GM12878 (cell line): ENCODE measurements around the gene SMG9. TPM values are rescaled to one million over a fixed set of nuclear protein-coding genes. Genes with fewer than 3 reads are reported as not detected.

Source experiments
- CHD2 ChIP-seq: IDR thresholded peaks from 2 replicates; pipeline ENCODE4 v1.6.1; 2011; ENCODE audit warnings: low read depth, low read length, improper control_type of control experiment, borderline replicate concordance
- DPF2 ChIP-seq: fragments of 450-650 bp; IDR thresholded peaks from 2 replicates; pipeline ENCODE4 v1.6.1; 2017; ENCODE audit warnings: mild to moderate bottlenecking
- E2F8 ChIP-seq: fragments of 450-650 bp; IDR thresholded peaks from 2 replicates; pipeline ENCODE4 v1.6.1; 2018; ENCODE audit warnings: mild to moderate bottlenecking, low read depth, moderate library complexity; ENCODE audit not compliant: partially characterized antibody
- HSF1 ChIP-seq: fragments of 150-350 bp; IDR thresholded peaks from 2 replicates; pipeline ENCODE4 v1.6.1; 2014; ENCODE audit warnings: mild to moderate bottlenecking, low read depth, low read length
- IKZF1 ChIP-seq: fragments of 450-650 bp; conservative IDR thresholded peaks from 2 replicates; pipeline ENCODE4 v1.6.1; 2017; ENCODE audit warnings: antibody characterized with exemption, mild to moderate bottlenecking
- IKZF2 ChIP-seq, 2 experiments: fragments of 450-650 bp; IDR thresholded peaks; 2 replicates each; pipeline ENCODE4 v1.6.1; 2017; ENCODE audit warnings: mild to moderate bottlenecking in 2 of 2, moderate library complexity in 2 of 2
- IRF4 ChIP-seq: IDR thresholded peaks from 2 replicates; pipeline ENCODE4 v1.6.1; 2011; ENCODE audit warnings: low read depth, low read length
- LARP7 ChIP-seq: fragments of 450-650 bp; IDR thresholded peaks from 2 replicates; pipeline ENCODE4 v1.6.1; 2017; ENCODE audit warnings: mild to moderate bottlenecking
- MEF2A ChIP-seq: IDR thresholded peaks from 2 replicates; pipeline ENCODE4 v1.6.1; 2011; ENCODE audit warnings: low read depth, mild to moderate bottlenecking, low read length, moderate library complexity; ENCODE audit not compliant: insufficient read depth
- MXI1 ChIP-seq: fragments of 150-350 bp; IDR thresholded peaks from 2 replicates; pipeline ENCODE4 v1.6.1; 2011; ENCODE audit warnings: low read depth, mild to moderate bottlenecking, inconsistent platforms, low read length, improper control_type of control experiment
- NBN ChIP-seq: fragments of 450-650 bp; IDR thresholded peaks from 2 replicates; pipeline ENCODE4 v1.6.1; 2016
- NFYA ChIP-seq: IDR thresholded peaks from 2 replicates; pipeline ENCODE4 v1.6.1; 2011; ENCODE audit warnings: low read depth, mild to moderate bottlenecking, low read length, improper control_type of control experiment, borderline replicate concordance
- NR2F1 ChIP-seq: fragments of 450-650 bp; conservative IDR thresholded peaks from 2 replicates; pipeline ENCODE4 v1.6.1; 2017; ENCODE audit warnings: mild to moderate bottlenecking
- PML ChIP-seq: IDR thresholded peaks from 2 replicates; pipeline ENCODE4 v1.6.1; 2012; ENCODE audit warnings: low read length, inconsistent platforms
- POLR2A ChIP-seq: IDR thresholded peaks from 2 replicates; pipeline ENCODE4 v1.6.1; 2011; ENCODE audit warnings: low read depth, mild to moderate bottlenecking, low read length
- POLR2AphosphoS5 ChIP-seq: IDR thresholded peaks from 2 replicates; pipeline ENCODE4 v1.6.1; 2011; ENCODE audit warnings: mild to moderate bottlenecking, low read length, inconsistent platforms
- SIN3A ChIP-seq: IDR thresholded peaks from 2 replicates; pipeline ENCODE4 v1.6.1; 2012; ENCODE audit warnings: low read depth, low read length, improper control_type of control experiment
- SMAD5 ChIP-seq: IDR thresholded peaks from 2 replicates; pipeline ENCODE4 v1.6.1; 2016; ENCODE audit warnings: antibody characterized with exemption, low read depth
- SMARCA5 ChIP-seq: fragments of 450-650 bp; IDR thresholded peaks from 2 replicates; pipeline ENCODE4 v1.6.1; 2017; ENCODE audit warnings: mild to moderate bottlenecking
- SUPT20H ChIP-seq: IDR thresholded peaks from 2 replicates; pipeline ENCODE4 v1.6.1; 2011; ENCODE audit warnings: low read depth, mild to moderate bottlenecking, low read length, moderate library complexity, borderline replicate concordance; ENCODE audit not compliant: control insufficient read depth
- SUZ12 ChIP-seq: fragments of 200-600 bp; sonication (generic); IDR thresholded peaks from one replicate; pipeline ENCODE4 v1.6.1; 2018; ENCODE audit warnings: antibody characterized with exemption, mild to moderate bottlenecking; ENCODE audit not compliant: unreplicated experiment
- ZNF217 ChIP-seq: fragments of 450-650 bp; IDR thresholded peaks from 2 replicates; pipeline ENCODE4 v1.6.1; 2017; ENCODE audit warnings: antibody characterized with exemption, mild to moderate bottlenecking
- ZNF24 ChIP-seq: fragments of 450-650 bp; IDR thresholded peaks from 2 replicates; pipeline ENCODE4 v1.6.1; 2017; ENCODE audit warnings: antibody characterized with exemption, mild to moderate bottlenecking
- ZNF384 ChIP-seq: IDR thresholded peaks from 2 replicates; pipeline ENCODE4 v1.6.1; 2012; ENCODE audit warnings: low read depth, mild to moderate bottlenecking, low read length, improper control_type of control experiment, borderline replicate concordance
- ZNF687 ChIP-seq: fragments of 450-650 bp; IDR thresholded peaks from 2 replicates; pipeline ENCODE4 v1.6.1; 2017; ENCODE audit warnings: mild to moderate bottlenecking, moderate library complexity
- polyA plus RNA-seq, 11 experiments: library from polyadenylated mRNA; depleted of rRNA in 4 of 11; unstranded in 6 of 11; stranded (reverse) in 5 of 11; fragments of >200 nt; fragmentation: Nextera tagmentation in 4 of 11; fragmentation: Illumina TruSeq in 1 of 11; extraction: Ambion mirVana in 4 of 11; extraction: Trizol in 1 of 11; gene quantifications; 1 replicate in 1 of 11; 2 replicates in 10 of 11; pipeline versions ENCODE4 v1.2.1 to v1.2.3, GENCODE V29; 2011 to 2016; ENCODE audit warnings: inconsistent platforms in 2 of 11, missing spikeins in 2 of 11, low read depth in 1 of 11
- total RNA-seq, 4 experiments: library from RNA; depleted of rRNA in 3 of 4; stranded (reverse); fragments of >200 nt in 3 of 4; fragmentation: Illumina TruSeq in 1 of 4; extraction: Trizol in 1 of 4; gene quantifications; 2 replicates each; pipeline versions ENCODE4 v1.2.1 to v1.2.3, GENCODE V29; 2013 to 2021

The SMG9 gene
- total and polyA plus RNA-seq, 10 of the 15 experiments (the other 5 are each of a cell fraction or from before 2014, with no cell fraction given), result 0.69 to 52.2 (median 28.1) TPM

GRCh38 chr19:43754503-43755255 is at the start of gene SMG9 (continued):
- TF ChIP-seq ZNF687, result peak; percentile 72
- peak; percentile 66; the same call in 1 of the 2 replicates for TF ChIP-seq PML
- peak; percentile 59 for TF ChIP-seq SMAD5
- TF ChIP-seq SUZ12, result no peak
- TF ChIP-seq LARP7, result peak; percentile 77; the same call in 1 of the 2 replicates
- TF ChIP-seq POLR2AphosphoS5, result peak; percentile 85
- peak; percentile 86 for TF ChIP-seq NBN
- TF ChIP-seq NR2F1, result peak; percentile 90
- TF ChIP-seq ZNF217, result 0 out of 2 replicates have a peak, but pooled peaks have one; percentile 24
- TF ChIP-seq SMARCA5, result no peak
- TF ChIP-seq IKZF1, result peak; percentile 98
- no peak for TF ChIP-seq SUPT20H
- peak; percentile 30; the same call in 1 of the 2 replicates for TF ChIP-seq MXI1
- TF ChIP-seq MEF2A, result peak; percentile 24; the same call in 1 of the 2 replicates
- peak; percentile 20 for TF ChIP-seq SIN3A
- 0 out of 2 replicates have a peak, but pooled peaks have one; percentile 74 for TF ChIP-seq DPF2
- TF ChIP-seq ZNF24, result 0 out of 2 replicates have a peak, but pooled peaks have one; percentile 18
- TF ChIP-seq ZNF384, result no peak
- peak; percentile 95 for TF ChIP-seq CHD2
- no peak for TF ChIP-seq NFYA
- no peak for TF ChIP-seq IRF4
- peak; percentile 94 for TF ChIP-seq POLR2A
- peak; percentile 52 to 69; a peak in 2 of 4 replicates for TF ChIP-seq IKZF2 (IDR thresholded peaks at IDR 0.05)
- no peak for TF ChIP-seq E2F8
- TF ChIP-seq HSF1, result 0 out of 2 replicates have a peak, but pooled peaks have one; percentile 7
